Measurements from ENCODE around the gene FGD2.

DNA sequence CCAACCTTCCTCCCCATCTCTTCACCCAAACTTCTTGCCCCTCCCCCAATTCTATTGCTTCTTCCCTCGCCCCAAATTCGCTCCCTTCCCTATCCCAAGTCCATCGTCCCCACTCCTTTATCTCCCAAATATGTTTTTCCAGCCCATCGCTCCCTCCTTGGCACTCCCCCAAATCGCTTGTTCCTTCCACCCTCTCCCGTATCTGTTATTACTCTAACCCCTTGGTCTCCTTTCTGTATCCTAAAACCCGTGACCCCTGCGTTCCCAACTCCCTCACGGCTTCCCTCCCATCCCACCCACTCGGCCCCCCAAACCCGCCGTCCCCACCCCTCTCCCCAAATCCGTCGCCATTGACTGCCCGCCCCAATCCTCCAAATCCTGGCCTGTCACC lies 20.0 kb upstream of the FGD2 start:
- TF ChIP-seq POLR2A (IDR thresholded peaks at IDR 0.05): no peak
- TF ChIP-seq CTCF (IDR thresholded peaks at IDR 0.05): no peak

Measured in body of pancreas (tissue), 4 donors.